ENCODE data around the gene HSBP1. TPM values are rescaled to one million over a fixed set of nuclear protein-coding genes. Genes with fewer than 3 reads are reported as not detected.

The HSBP1 gene
- total and polyA plus RNA-seq, 2 of the 13 experiments (the other 11 are each of a cell fraction or from before 2014, with no cell fraction given), result 249 to 292 TPM

GRCh38 chr16:83813823-83814658 lies 6.3 kb downstream of the HSBP1 start:
- Histone ChIP-seq H3K4me2 (ENCODE audit: low read depth, low read length) (peak overlapping the region; percentile 76), H2AFZ (ENCODE audit: low read length) (no peak overlapping the region), H3K4me1 (ENCODE audit: insufficient read depth, low read length) (peaks cover 43% of the 10 kb centered on the region), H3K9ac (ENCODE audit: insufficient read depth, low read depth, low read length) (peak overlapping the region; percentile 59), H3K4me3 (replicated peaks in 1 of 3; ENCODE audit: insufficient read depth in 1 of 3, low read depth in 2 of 3, low read length in 3 of 3) (peak overlapping the region in 2 of 3 experiments; percentile 11 to 53; a peak in 2 of 6 replicates), H3K9me3 (ENCODE audit: low read length) (no peaks in the 10 kb centered on the region), H4K20me1 (ENCODE audit: insufficient read depth, low read length) (peaks cover 2% of the 10 kb centered on the region), H3K79me2 (ENCODE audit: insufficient read depth, low read length) (peaks cover 16% of the 10 kb centered on the region), H3K27ac (ENCODE audit: extremely low read length, insufficient read depth, low read length) (peak overlapping the region; percentile 66), H3K36me3 (replicated peaks in 1 of 2; ENCODE audit: control insufficient read depth in 1 of 2, insufficient read depth in 2 of 2, low read length in 2 of 2) (peaks cover 1 to 21% of the 10 kb centered on the region in 2 experiments; a peak in 4 of 5 replicates), H3K27me3 (ENCODE audit: control insufficient read depth in 1 of 2, insufficient read depth in 2 of 2, low read length in 2 of 2) (peaks cover 1 to 25% of the 10 kb centered on the region in 2 experiments; a peak in 3 of 5 replicates)
- ATAC-seq (peak; percentile 90), FAIRE-seq (peak; percentile 56), DNase-seq (ENCODE audit: low spot score) (peak; percentile 73)
- intact Hi-C loops (cut with micrococcal nuclease; ENCODE audit: unreplicated experiment) (no loop called here), in situ Hi-C loops (cut with HindIII; ENCODE audit: extremely low pct_ligation_motif_present, low pct_unique_long_range_greater_than_20kb) (no loop called here)
- BruUV-seq (replicated peaks), result no TSS peak
- ChIA-PET POLR2A (no interaction called here), CTCF (ENCODE audit: low intra/inter-chr PET ratio, low total read pairs) (no interaction called here)
- WGBS (ENCODE audit: low lambda C conversion rate), result 5% methylated on average over 13 of the region's 13 CpGs
- TF ChIP-seq SATB2 (CRISPR knock-in tag; IDR thresholded peaks at IDR 0.05) (no peak), SOX6 (IDR thresholded peaks at IDR 0.05) (no peak), SOX6 (CRISPR knock-in tag; IDR thresholded peaks at IDR 0.05) (peak; percentile 92), HOMEZ (CRISPR knock-in tag; IDR thresholded peaks at IDR 0.05; ENCODE audit: low read depth) (peak; percentile 34; the same call in 1 of the 2 replicates), SRSF1 (optimal IDR thresholded peaks at IDR 0.05; ENCODE audit: low read depth, low read length) (no peak), PLRG1 (conservative IDR thresholded peaks at IDR 0.05) (no peak), ZNF710 (CRISPR knock-in tag; IDR thresholded peaks at IDR 0.05; ENCODE audit: borderline replicate concordance) (no peak), ZSCAN20 (CRISPR knock-in tag; IDR thresholded peaks at IDR 0.05; ENCODE audit: borderline replicate concordance) (no peak; the same call in 1 of the 2 replicates), NFE2L1 (CRISPR knock-in tag; IDR thresholded peaks at IDR 0.05; ENCODE audit: borderline replicate concordance) (no peak), ZNF292 (CRISPR knock-in tag; IDR thresholded peaks at IDR 0.05; ENCODE audit: borderline replicate concordance, low read depth) (peak; percentile 70; the same call in 1 of the 2 replicates), ATF5 (CRISPR knock-in tag; IDR thresholded peaks at IDR 0.05; ENCODE audit: low read depth) (no peak), MTERF4 (CRISPR knock-in tag; IDR thresholded peaks at IDR 0.05) (no peak)
